H9 (cell line): ENCODE results near the gene NSUN7. TPM values are rescaled to one million over a fixed set of nuclear protein-coding genes. Genes with fewer than 3 reads are reported as not detected.

Source experiments
- DNase-seq: peaks from one replicate; pipeline ENCODE4 v3.0.0-alpha.2; 2017
- H2AFZ ChIP-seq: one replicate; pipeline ENCODE4 v1.6.1; 2013; ENCODE audit warnings: mild to moderate bottlenecking, low read length, control low read depth, moderate library complexity
- H2AK5ac ChIP-seq: 2 replicates; pipeline ENCODE4 v1.6.1; 2013; ENCODE audit warnings: low read length, control low read depth, mixed read lengths; ENCODE audit not compliant: insufficient read length
- H2BK120ac ChIP-seq: one replicate; pipeline ENCODE4 v1.6.1; 2013; ENCODE audit warnings: low read depth, mild to moderate bottlenecking, low read length, control low read depth, inconsistent platforms; ENCODE audit not compliant: poor library complexity, severe bottlenecking
- H2BK12ac ChIP-seq: 2 replicates; pipeline ENCODE4 v1.6.1; 2013; ENCODE audit warnings: low read length, control low read depth, mixed read lengths, low read depth; ENCODE audit not compliant: insufficient read length
- H2BK15ac ChIP-seq: 2 replicates; pipeline ENCODE4 v1.6.1; 2013; ENCODE audit warnings: low read depth, low read length, control low read depth
- H2BK20ac ChIP-seq: one replicate; pipeline ENCODE4 v1.6.1; 2013; ENCODE audit warnings: low read depth, mild to moderate bottlenecking, low read length, control low read depth, inconsistent platforms; ENCODE audit not compliant: poor library complexity, severe bottlenecking
- H2BK5ac ChIP-seq: 2 replicates; pipeline ENCODE4 v1.6.1; 2013; ENCODE audit warnings: low read length, control low read depth, mixed read lengths; ENCODE audit not compliant: insufficient read length
- H3K14ac ChIP-seq: 2 replicates; pipeline ENCODE4 v1.6.1; 2013; ENCODE audit warnings: low read length, control low read depth; ENCODE audit not compliant: insufficient read depth
- H3K18ac ChIP-seq: 2 replicates; pipeline ENCODE4 v1.6.1; 2013; ENCODE audit warnings: low read depth, mild to moderate bottlenecking, mixed read lengths, low read length, control low read depth; ENCODE audit not compliant: insufficient read length
- H3K23ac ChIP-seq: 2 replicates; pipeline ENCODE4 v1.6.1; 2013; ENCODE audit warnings: low read length, control low read depth, mixed read lengths, low read depth; ENCODE audit not compliant: insufficient read length
- H3K23me2 ChIP-seq: 2 replicates; pipeline ENCODE4 v1.6.1; 2013; ENCODE audit warnings: low read depth, mild to moderate bottlenecking, mixed read lengths, low read length, control low read depth; ENCODE audit not compliant: insufficient read length, poor library complexity, severe bottlenecking
- H3K27ac ChIP-seq: 2 replicates; pipeline ENCODE4 v1.5.1; 2013; ENCODE audit warnings: low read length, control low read depth, mixed read lengths, low read depth; ENCODE audit not compliant: insufficient read length
- H3K27me3 ChIP-seq: 2 replicates; pipeline ENCODE4 v1.6.1; 2013; ENCODE audit warnings: low read length, control low read depth, inconsistent platforms; ENCODE audit not compliant: insufficient read depth
- H3K4ac ChIP-seq: 2 replicates; pipeline ENCODE4 v1.6.1; 2013; ENCODE audit warnings: low read depth, mild to moderate bottlenecking, control low read depth, inconsistent platforms, low read length, moderate library complexity
- H3K4me1 ChIP-seq: 2 replicates; pipeline ENCODE4 v1.6.1; 2013; ENCODE audit warnings: low read length, control low read depth, inconsistent platforms; ENCODE audit not compliant: insufficient read depth
- H3K4me2 ChIP-seq: 2 replicates; pipeline ENCODE4 v1.6.1; 2013; ENCODE audit warnings: low read length, control low read depth, mixed read lengths; ENCODE audit not compliant: insufficient read length, insufficient read depth
- H3K56ac ChIP-seq: 2 replicates; pipeline ENCODE4 v1.6.1; 2013; ENCODE audit warnings: low read depth, mild to moderate bottlenecking, mixed read lengths, low read length, control low read depth; ENCODE audit not compliant: insufficient read length
- H3K79me1 ChIP-seq: 2 replicates; pipeline ENCODE4 v1.6.1; 2013; ENCODE audit warnings: low read depth, mild to moderate bottlenecking, moderate library complexity, low read length, control low read depth, inconsistent platforms; ENCODE audit not compliant: insufficient read depth, poor library complexity, severe bottlenecking
- H3K79me2 ChIP-seq: 2 replicates; pipeline ENCODE4 v1.6.1; 2013; ENCODE audit warnings: low read length, control low read depth, inconsistent platforms; ENCODE audit not compliant: insufficient read depth
- H3K9ac ChIP-seq: 2 replicates; pipeline ENCODE4 v1.6.1; 2013; ENCODE audit warnings: low read length, control low read depth, mixed read lengths; ENCODE audit not compliant: insufficient read length; ENCODE audit errors: extremely low read depth
- H3K9me3 ChIP-seq: one replicate; pipeline ENCODE4 v1.6.1; 2013; ENCODE audit warnings: low read depth, low read length, inconsistent platforms; ENCODE audit not compliant: control insufficient read depth
- H3T11ph ChIP-seq: one replicate; pipeline ENCODE4 v1.6.1; 2013; ENCODE audit warnings: mild to moderate bottlenecking, low read length, control low read depth, inconsistent platforms
- H4K20me1 ChIP-seq: one replicate; pipeline ENCODE4 v1.6.1; 2013; ENCODE audit not compliant: control insufficient read depth, insufficient read length, insufficient read depth
- H4K5ac ChIP-seq: 2 replicates; pipeline ENCODE4 v1.6.1; 2013; ENCODE audit warnings: low read depth, mild to moderate bottlenecking, mixed read lengths, low read length, control low read depth; ENCODE audit not compliant: insufficient read length
- H4K8ac ChIP-seq: replicated peaks from 2 replicates; pipeline ENCODE4 v1.6.1; 2013; ENCODE audit warnings: low read length, control low read depth, mixed read lengths, low read depth; ENCODE audit not compliant: insufficient read length
- H4K91ac ChIP-seq: 2 replicates; pipeline ENCODE4 v1.6.1; 2013; ENCODE audit warnings: low read depth, mild to moderate bottlenecking, moderate library complexity, mixed read lengths, low read length, control low read depth; ENCODE audit not compliant: insufficient read length
- H3K27ac Mint-ChIP-seq, 3 experiments: 2 replicates in 2 of 3; 3 replicates in 1 of 3; pipeline ENCODE4 v1.8.0; 2020 to 2021; ENCODE audit warnings: mixed read lengths in 3 of 3, mild to moderate bottlenecking in 1 of 3, moderate library complexity in 1 of 3
- H3K27me3 Mint-ChIP-seq: 2 replicates; pipeline ENCODE4 v1.8.0; 2021; ENCODE audit warnings: low read depth, mild to moderate bottlenecking, moderate library complexity, mixed read lengths
- H3K36me3 Mint-ChIP-seq, 3 experiments: 2 replicates in 2 of 3; 3 replicates in 1 of 3; pipeline ENCODE4 v1.8.0; 2020 to 2021; ENCODE audit warnings: low read depth in 3 of 3, mixed read lengths in 3 of 3; ENCODE audit not compliant: insufficient read depth in 1 of 3
- H3K4me1 Mint-ChIP-seq, 2 experiments: 2 replicates each; pipeline ENCODE4 v1.8.0; 2020; ENCODE audit warnings: mixed read lengths in 2 of 2
- H3K4me3 Mint-ChIP-seq, 2 experiments: 2 replicates in 1 of 2; 3 replicates in 1 of 2; pipeline ENCODE4 v1.8.0; 2020 to 2021; ENCODE audit warnings: mild to moderate bottlenecking in 2 of 2, mixed read lengths in 2 of 2, moderate library complexity in 1 of 2
- H3K9me3 Mint-ChIP-seq, 2 experiments: 2 replicates in 1 of 2; 3 replicates in 1 of 2; pipeline ENCODE4 v1.8.0; 2020; ENCODE audit warnings: mild to moderate bottlenecking in 2 of 2, mixed read lengths in 2 of 2, moderate library complexity in 1 of 2
- WGBS: extraction: QIAGEN DNeasy Blood & Tissue Kit; methylation state at CpG from one replicate; pipeline ENCODE4 v1.1.7; 2013; ENCODE audit warnings: missing lambda C conversion rate, low lambda C conversion rate, mixed read lengths; ENCODE audit not compliant: insufficient read length; ENCODE audit errors: extremely low coverage; 5-methylcytosine and 5-hydroxymethylcytosine counted together
- total RNA-seq: library from RNA; stranded (reverse); gene quantifications from 2 replicates; pipeline ENCODE4 v1.2.1, GENCODE V29; 2021
- TF ChIP-seq, protein P1 (sequence below): fragments of 200-600 bp; sonication (generic); conservative IDR thresholded peaks from 3 replicates; pipeline ENCODE4 v1.8.0; 2021; ENCODE audit warnings: antibody characterized with exemption, mild to moderate bottlenecking

Gene NSUN7
- total RNA-seq, 1 experiment from 2014 or later: 15.9 TPM

DNA sequence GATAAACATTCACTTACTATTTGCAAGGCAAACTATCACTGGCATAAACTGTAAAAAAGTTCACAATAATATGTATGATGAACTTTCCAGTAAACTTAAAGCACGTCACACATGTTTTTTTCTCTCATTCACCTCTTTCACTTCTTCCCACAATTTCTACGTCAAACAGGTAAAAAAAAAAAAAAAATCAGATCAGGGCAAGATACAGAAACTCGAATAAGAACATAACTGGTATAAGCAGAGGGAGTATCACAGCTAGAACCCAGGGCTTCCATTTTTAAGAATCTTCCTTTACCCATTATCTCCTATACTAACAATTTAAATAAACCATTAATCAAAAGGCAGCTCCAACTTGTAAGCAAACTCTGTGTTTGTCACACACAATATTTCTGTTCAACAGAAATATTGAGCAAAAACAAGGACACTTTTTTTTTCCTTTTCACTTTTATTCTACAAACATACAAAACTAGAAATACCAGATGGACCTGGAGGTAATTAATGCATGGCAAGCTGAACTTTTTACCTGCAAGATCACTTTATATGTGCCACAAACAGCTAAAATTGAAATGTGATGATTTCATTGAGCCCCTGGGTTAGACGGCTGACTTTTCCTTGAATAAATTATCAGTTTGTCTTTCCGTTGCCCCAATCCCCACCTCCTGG, 47.5 kb upstream of the NSUN7 start:
- WGBS: no CpG with 5 or more reads among the region's 5 CpGs
- TF ChIP-seq, protein P1, sequence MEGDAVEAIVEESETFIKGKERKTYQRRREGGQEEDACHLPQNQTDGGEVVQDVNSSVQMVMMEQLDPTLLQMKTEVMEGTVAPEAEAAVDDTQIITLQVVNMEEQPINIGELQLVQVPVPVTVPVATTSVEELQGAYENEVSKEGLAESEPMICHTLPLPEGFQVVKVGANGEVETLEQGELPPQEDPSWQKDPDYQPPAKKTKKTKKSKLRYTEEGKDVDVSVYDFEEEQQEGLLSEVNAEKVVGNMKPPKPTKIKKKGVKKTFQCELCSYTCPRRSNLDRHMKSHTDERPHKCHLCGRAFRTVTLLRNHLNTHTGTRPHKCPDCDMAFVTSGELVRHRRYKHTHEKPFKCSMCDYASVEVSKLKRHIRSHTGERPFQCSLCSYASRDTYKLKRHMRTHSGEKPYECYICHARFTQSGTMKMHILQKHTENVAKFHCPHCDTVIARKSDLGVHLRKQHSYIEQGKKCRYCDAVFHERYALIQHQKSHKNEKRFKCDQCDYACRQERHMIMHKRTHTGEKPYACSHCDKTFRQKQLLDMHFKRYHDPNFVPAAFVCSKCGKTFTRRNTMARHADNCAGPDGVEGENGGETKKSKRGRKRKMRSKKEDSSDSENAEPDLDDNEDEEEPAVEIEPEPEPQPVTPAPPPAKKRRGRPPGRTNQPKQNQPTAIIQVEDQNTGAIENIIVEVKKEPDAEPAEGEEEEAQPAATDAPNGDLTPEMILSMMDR: no peak
- no peak for DNase-seq
- Histone ChIP-seq H3K18ac (no peak overlapping the region), H3K4me1 (no peaks in the 10 kb centered on the region), H2AK5ac (no peak overlapping the region), H2BK5ac (no peak overlapping the region), H2BK120ac (no peak overlapping the region), H3K27me3 (no peaks in the 10 kb centered on the region), H2BK12ac (no peak overlapping the region), H3K23me2 (no peaks in the 10 kb centered on the region), H3K14ac (no peak overlapping the region), H3K4me2 (no peak overlapping the region), H3K27ac (no peak overlapping the region), H4K5ac (no peak overlapping the region), H3K56ac (no peak overlapping the region), H2BK20ac (no peak overlapping the region), H3K9me3 (no peaks in the 10 kb centered on the region), H2BK15ac (no peak overlapping the region), H3K9ac (no peak overlapping the region), H4K20me1 (no peaks in the 10 kb centered on the region), H3K79me1 (no peaks in the 10 kb centered on the region), H3T11ph (no peak overlapping the region), H3K79me2 (no peaks in the 10 kb centered on the region), H4K91ac (no peak overlapping the region), H4K8ac (no peak overlapping the region), H3K23ac (no peak overlapping the region), H3K4ac (no peak overlapping the region), H2AFZ (no peak overlapping the region)
- H3K27ac Mint-ChIP-seq: peak overlapping the region in 1 of 3 experiments; percentile 78; a peak in 2 of 7 replicates
- peaks cover 7 to 21% of the 10 kb centered on the region in 2 experiments for H3K4me1 Mint-ChIP-seq
- peaks cover 0 to 3% of the 10 kb centered on the region in 2 experiments; a peak in 1 of 5 replicates for H3K9me3 Mint-ChIP-seq
- H3K4me3 Mint-ChIP-seq: no peak overlapping the region
- H3K36me3 Mint-ChIP-seq: no peaks in the 10 kb centered on the region
- H3K27me3 Mint-ChIP-seq: peaks cover 8% of the 10 kb centered on the region
